GM20000 (cell line): ENCODE data around the gene TBX3.

Experiments
- DNase-seq: peaks from one replicate; pipeline ENCODE4 v3.0.0; 2012; ENCODE audit warnings: low spot score
- CTCF ChIP-seq: IDR thresholded peaks from 2 replicates; pipeline ENCODE4 v1.5.1; 2012; ENCODE audit warnings: mild to moderate bottlenecking, control low read depth; ENCODE audit errors: extremely low read depth, missing control alignments

The TBX3 gene

GRCh38 chr12:114685869-114686268, 1.9 kb upstream of the TBX3 start:
- no peak for DNase-seq
- TF ChIP-seq CTCF: no peak

- no peak for TF ChIP-seq CTCF
- DNase-seq: no peak
Measured at GRCh38 chr12:114685320-114685781, 1.4 kb upstream of the TBX3 start.

GRCh38 chr12:114684870-114685273, 897 bp upstream of the TBX3 start:
- DNase-seq: no peak
- no peak for TF ChIP-seq CTCF

- no peak for TF ChIP-seq CTCF
- DNase-seq: no peak
Measured at GRCh38 chr12:114683709-114684097, 272 bp downstream of the TBX3 start.

GRCh38 chr12:114682785-114683708, 928 bp downstream of the TBX3 start:
- TF ChIP-seq CTCF: no peak
- no peak for DNase-seq

GRCh38 chr12:114682106-114682784, 1.7 kb downstream of the TBX3 start:
- no peak for TF ChIP-seq CTCF
- DNase-seq: no peak
